HCT116 (cell line): ENCODE results near the gene COL23A1. TPM values are rescaled to one million over a fixed set of nuclear protein-coding genes. Genes with fewer than 3 reads are reported as not detected.

Source experiments
- ATAC-seq: fragments of 200-7000 bp; cut with Tn5 transposase; 2 replicates; pipeline ENCODE4 v1.9.1; 2020; ENCODE audit warnings: mild to moderate bottlenecking, moderate library complexity
- BruUV-seq: library from RNA; stranded (reverse); fragments of 400-500 nt; replicated peaks from 2 replicates; lab custom pipeline; 2021; lab: Mats Ljungman, UMichigan
- CTCF ChIA-PET: fragments of 300-600 bp; sonication (Branson Sonifier 250); formaldehyde crosslinking; loops from one replicate; lab custom pipeline; 2021; ENCODE audit warnings: antibody characterized with exemption; lab: Charles Lee
- POLR2A ChIA-PET: fragments of 300-600, 350-600 bp; sonication (Branson Sonifier 250); formaldehyde crosslinking; loops from one replicate; lab custom pipeline; 2021; ENCODE audit warnings: antibody characterized with exemption; lab: Charles Lee
- RAD21 ChIA-PET, 2 experiments: fragments of 300-600 bp; sonication (Branson Sonifier 250); formaldehyde crosslinking; loops; one replicate each; lab custom pipeline; 2023; ENCODE audit warnings: low total read pairs in 2 of 2; ENCODE audit not compliant: uncharacterized antibody in 2 of 2, unreplicated experiment in 2 of 2, low non-redundant PET in 1 of 2; lab: Charles Lee
- DNase-seq: peaks from one replicate; pipeline ENCODE4 v3.0.0-alpha.2; 2010; ENCODE audit warnings: low read depth, low spot score
- H2AFZ ChIP-seq: fragments of 200-600 bp; shearing (Covaris generic), sonication (generic); 2 replicates; pipeline ENCODE4 v1.6.1; 2017; ENCODE audit warnings: low read depth, mixed run types, mixed read lengths, antibody characterized with exemption, low read length; ENCODE audit not compliant: poor library complexity, severe bottlenecking
- H3K27ac ChIP-seq: 2 replicates; pipeline ENCODE4 v1.5.1; 2012; ENCODE audit warnings: low read depth, low read length
- H3K27me3 ChIP-seq: fragments of 200-600 bp; sonication (generic); 2 replicates; pipeline ENCODE4 v1.6.1; 2016; ENCODE audit warnings: mixed run types, low read length, mixed read lengths; ENCODE audit not compliant: insufficient read depth
- H3K36me3 ChIP-seq, 2 experiments: fragments of 200-500 bp in 1 of 2; fragments of 200-600 bp in 1 of 2; sonication (Bioruptor generic) in 1 of 2; sonication (generic) in 1 of 2; 2 replicates each; pipeline versions ENCODE4 v1.5.1 to v1.6.1; 2014 to 2016; ENCODE audit warnings: low read length in 2 of 2, inconsistent platforms in 1 of 2, mixed read lengths in 1 of 2, mixed run types in 1 of 2; ENCODE audit not compliant: insufficient read depth in 2 of 2, control insufficient read depth in 1 of 2
- H3K4me1 ChIP-seq, 2 experiments: fragments of 200-600 bp in 1 of 2; sonication (generic) in 1 of 2; 2 replicates each; pipeline versions ENCODE4 v1.5.1 to v1.6.1; 2012 to 2017; ENCODE audit warnings: low read length in 2 of 2, inconsistent platforms in 1 of 2, mild to moderate bottlenecking in 1 of 2, mixed read lengths in 1 of 2, mixed run types in 1 of 2, moderate library complexity in 1 of 2; ENCODE audit not compliant: insufficient read depth in 2 of 2, control insufficient read depth in 1 of 2
- H3K4me2 ChIP-seq: fragments of 200-600 bp; sonication (generic); 2 replicates; pipeline ENCODE4 v1.6.1; 2017; ENCODE audit warnings: mixed run types, low read length, mixed read lengths
- H3K4me3 ChIP-seq, 2 experiments: fragments of 200-600 bp in 1 of 2; sonication (generic) in 1 of 2; replicated peaks in 1 of 2; 2 replicates each; pipeline ENCODE4 v1.5.1; 2011 to 2016; ENCODE audit warnings: low read length in 2 of 2, control low read depth in 1 of 2, low read depth in 1 of 2, mild to moderate bottlenecking in 1 of 2, mixed read lengths in 1 of 2, mixed run types in 1 of 2
- H3K79me2 ChIP-seq: fragments of 200-600 bp; sonication (generic); 2 replicates; pipeline ENCODE4 v1.6.1; 2017; ENCODE audit warnings: mild to moderate bottlenecking, mixed run types, low read length, moderate library complexity, mixed read lengths; ENCODE audit not compliant: insufficient read depth
- H3K9ac ChIP-seq: fragments of 200-600 bp; sonication (generic); 2 replicates; pipeline ENCODE4 v1.6.1; 2016; ENCODE audit warnings: low read length, mixed read lengths
- H3K9me2 ChIP-seq: fragments of 200-600 bp; sonication (generic), shearing (Covaris generic); 2 replicates; pipeline ENCODE4 v1.6.1; 2017; ENCODE audit warnings: mixed run types, mild to moderate bottlenecking, moderate library complexity; ENCODE audit not compliant: insufficient read depth
- H3K9me3 ChIP-seq, 2 experiments: fragments of 200-500 bp in 1 of 2; fragments of 200-600 bp in 1 of 2; sonication (Bioruptor generic) in 1 of 2; sonication (generic) in 1 of 2; 2 replicates each; pipeline ENCODE4 v1.6.1; 2014 to 2017; ENCODE audit warnings: low read length in 2 of 2, mixed read lengths in 2 of 2, inconsistent platforms in 1 of 2, low read depth in 1 of 2, mild to moderate bottlenecking in 1 of 2, mixed run types in 1 of 2, moderate library complexity in 1 of 2; ENCODE audit not compliant: control insufficient read depth in 1 of 2, insufficient read depth in 1 of 2
- H4K20me1 ChIP-seq: fragments of 200-600 bp; sonication (generic), shearing (Covaris generic); 2 replicates; pipeline ENCODE4 v1.6.1; 2017; ENCODE audit warnings: mixed run types, mild to moderate bottlenecking, moderate library complexity; ENCODE audit not compliant: insufficient read depth
- ATF3 ChIP-seq: IDR thresholded peaks from 2 replicates; pipeline ENCODE4 v1.6.1; 2012
- CBX3 ChIP-seq: IDR thresholded peaks from 2 replicates; pipeline ENCODE4 v1.6.1; 2012; ENCODE audit warnings: low read depth
- YY1 ChIP-seq: IDR thresholded peaks from 2 replicates; pipeline ENCODE4 v1.6.1; 2011; ENCODE audit warnings: low read length, low read depth, moderate library complexity, mild to moderate bottlenecking; ENCODE audit not compliant: insufficient replicate concordance; ENCODE audit errors: extremely low read depth
- intact Hi-C: fragments of 100-400 bp; cut with micrococcal nuclease; formaldehyde crosslinking; loops from 2 replicates; pipeline ENCODE4 v1.10.0; 2022
- total RNA-seq: library from RNA; stranded (reverse); gene quantifications from one replicate; pipeline ENCODE4 v1.2.1, GENCODE V29; 2021; ENCODE audit not compliant: unreplicated experiment

COL23A1 gene
- total RNA-seq, 1 experiment from 2014 or later = not detected

- BruUV-seq = no TSS peak
- H4K20me1 ChIP-seq = no peaks in the 10 kb centered on the region
- H3K36me3 ChIP-seq = no peaks in the 10 kb centered on the region
- H3K4me3 ChIP-seq = no peak overlapping the region
- ChIA-PET POLR2A (no interaction called here), RAD21 (no interaction called here)
- no peak overlapping the region for H2AFZ ChIP-seq
- intact Hi-C loops = no loop called here
- peaks cover 0 to 3% of the 10 kb centered on the region in 2 experiments; a peak in 1 of 4 replicates for H3K9me3 ChIP-seq
- no peak for ATAC-seq
- H3K9me2 ChIP-seq = no peaks in the 10 kb centered on the region
- H3K79me2 ChIP-seq = no peaks in the 10 kb centered on the region
- no peak for DNase-seq
- no peak for TF ChIP-seq ATF3
- TF ChIP-seq, all 23 proteins: peak for 0
- Histone ChIP-seq H3K9ac (no peak overlapping the region), H3K4me1 (no peaks in the 10 kb centered on the region), H3K27ac (no peak overlapping the region), H3K4me2 (no peak overlapping the region), H3K27me3 (no peaks in the 10 kb centered on the region)
- CTCF ChIA-PET = no interaction called here
These were observed 396.9 kb downstream of the COL23A1 start for GRCh38 chr5:178193251-178193809.

GRCh38 chr5:178192787-178193186 is 397.4 kb downstream of the COL23A1 start:
- ChIA-PET RAD21 (no interaction called here), CTCF (no interaction called here), POLR2A (no interaction called here)
- Histone ChIP-seq H3K79me2 (no peaks in the 10 kb centered on the region), H3K27ac (no peak overlapping the region), H3K9me3 (peaks cover 0 to 3% of the 10 kb centered on the region in 2 experiments; a peak in 1 of 4 replicates), H3K9ac (no peak overlapping the region), H3K4me3 (no peak overlapping the region), H3K27me3 (no peaks in the 10 kb centered on the region), H3K9me2 (no peaks in the 10 kb centered on the region), H4K20me1 (no peaks in the 10 kb centered on the region), H3K4me1 (no peaks in the 10 kb centered on the region), H2AFZ (no peak overlapping the region), H3K36me3 (no peaks in the 10 kb centered on the region), H3K4me2 (no peak overlapping the region)
- intact Hi-C loops = no loop called here
- no peak for DNase-seq
- TF ChIP-seq CBX3 = 0 out of 2 replicates have a peak, but pooled peaks have one; percentile 28
- no peak for TF ChIP-seq YY1
- no peak for ATAC-seq
- BruUV-seq = no TSS peak
